ENCODE data around the gene SLC22A14.
A peak's percentile ranks its signal among the peaks of the same experiment; 100 is the strongest.
"Not testable (repeated sequence)": the region's sequence is repeated elsewhere in the genome, so short reads cannot be mapped to it uniquely, and the experiment has no call there.

SLC22A14 gene, protein sequence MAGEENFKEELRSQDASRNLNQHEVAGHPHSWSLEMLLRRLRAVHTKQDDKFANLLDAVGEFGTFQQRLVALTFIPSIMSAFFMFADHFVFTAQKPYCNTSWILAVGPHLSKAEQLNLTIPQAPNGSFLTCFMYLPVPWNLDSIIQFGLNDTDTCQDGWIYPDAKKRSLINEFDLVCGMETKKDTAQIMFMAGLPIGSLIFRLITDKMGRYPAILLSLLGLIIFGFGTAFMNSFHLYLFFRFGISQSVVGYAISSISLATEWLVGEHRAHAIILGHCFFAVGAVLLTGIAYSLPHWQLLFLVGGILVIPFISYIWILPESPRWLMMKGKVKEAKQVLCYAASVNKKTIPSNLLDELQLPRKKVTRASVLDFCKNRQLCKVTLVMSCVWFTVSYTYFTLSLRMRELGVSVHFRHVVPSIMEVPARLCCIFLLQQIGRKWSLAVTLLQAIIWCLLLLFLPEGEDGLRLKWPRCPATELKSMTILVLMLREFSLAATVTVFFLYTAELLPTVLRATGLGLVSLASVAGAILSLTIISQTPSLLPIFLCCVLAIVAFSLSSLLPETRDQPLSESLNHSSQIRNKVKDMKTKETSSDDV

GRCh38 chr3:38281895-38282686 lies at the start of gene SLC22A14:
SLC22A14 (plus strand) TSS chr3:38282294; CDS start chr3:38306027, 23,733 bp downstream.
- no peak for DNase-seq (ENCODE audit: low read depth in 2 of 2)

DNA sequence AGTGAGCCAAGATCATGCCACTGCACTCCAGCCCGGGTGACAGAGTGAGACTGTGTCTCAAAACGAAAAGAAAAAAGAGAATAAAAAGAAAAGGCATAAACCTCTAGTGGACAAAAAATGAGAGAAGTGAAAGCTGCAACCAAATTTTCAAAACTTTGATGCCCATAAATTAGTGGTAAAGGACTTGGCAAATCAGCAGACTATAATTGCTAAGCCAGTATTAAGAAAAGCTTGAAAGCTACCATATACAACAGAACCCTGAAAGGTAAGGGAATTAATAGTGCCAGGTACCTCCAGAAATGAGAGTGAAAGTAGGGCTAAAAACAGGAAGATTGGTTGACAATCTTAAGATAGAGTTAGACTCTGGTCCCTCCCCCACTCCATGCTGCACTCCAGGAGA lies 49.4 kb upstream of the SLC22A14 start:
- DNase-seq (ENCODE audit: low read depth in 2 of 2): no peak

DNA sequence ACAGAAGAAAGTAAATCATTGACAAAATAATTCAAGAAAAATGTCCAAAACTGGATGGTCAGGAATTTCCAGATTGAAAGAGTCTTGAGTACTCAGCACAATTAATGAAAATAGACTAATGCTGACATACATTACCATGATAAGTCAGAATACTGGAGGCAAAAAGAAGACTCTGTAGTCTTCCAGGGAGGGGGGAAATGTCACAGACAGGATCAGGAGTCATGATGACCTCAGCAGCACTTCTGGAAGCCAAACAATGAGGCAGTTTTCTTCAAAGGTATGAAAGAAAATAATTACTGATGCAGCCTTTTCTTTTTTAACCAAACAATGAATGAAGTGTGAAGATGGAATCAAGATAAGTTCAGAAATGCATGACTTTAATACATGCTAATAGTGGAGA lies 46.6 kb upstream of the SLC22A14 start:
- no peak for DNase-seq (ENCODE audit: low read depth in 2 of 2)

DNA sequence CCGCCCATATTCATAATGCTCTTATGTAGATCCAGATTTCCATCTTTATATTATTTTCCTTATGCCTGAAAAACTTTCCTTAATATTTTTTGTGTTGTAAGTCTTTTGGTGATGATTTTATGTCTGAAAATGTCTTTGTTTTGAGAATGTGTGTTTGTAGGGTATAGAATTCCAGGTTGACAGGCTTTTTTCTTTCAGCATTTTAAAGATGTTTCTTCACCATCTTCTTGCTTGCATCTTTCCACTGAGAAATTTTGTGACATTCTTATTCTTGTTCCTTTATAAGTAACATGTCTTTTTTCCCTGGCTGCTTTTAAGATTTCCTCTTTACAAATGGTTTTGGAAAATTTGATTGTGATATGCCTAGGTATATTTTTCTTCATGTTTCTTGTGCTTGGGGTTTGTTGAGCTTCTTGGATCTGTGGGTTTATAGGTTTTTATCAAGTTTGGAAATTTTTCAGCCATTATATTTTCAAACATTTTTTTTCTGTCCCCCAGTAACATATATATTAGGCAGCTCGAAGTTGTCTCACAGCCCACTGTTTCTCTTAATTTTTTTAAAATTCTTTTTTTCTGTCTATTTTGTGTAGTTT lies 43.6 kb upstream of the SLC22A14 start:
- DNase-seq (ENCODE audit: low read depth in 2 of 2): no peak

- not testable (repeated sequence) for DNase-seq (ENCODE audit: low read depth in 2 of 2)
These were observed 39.3 kb upstream of the SLC22A14 start for GRCh38 chr3:38242812-38243211.

GRCh38 chr3:38245930-38246329 lies 36.2 kb upstream of the SLC22A14 start:
- no peak for DNase-seq (ENCODE audit: low read depth in 2 of 2)

GRCh38 chr3:38247366-38248035 lies 34.6 kb upstream of the SLC22A14 start:
- DNase-seq (ENCODE audit: low read depth in 2 of 2): peak; percentile 49 to 54

DNA sequence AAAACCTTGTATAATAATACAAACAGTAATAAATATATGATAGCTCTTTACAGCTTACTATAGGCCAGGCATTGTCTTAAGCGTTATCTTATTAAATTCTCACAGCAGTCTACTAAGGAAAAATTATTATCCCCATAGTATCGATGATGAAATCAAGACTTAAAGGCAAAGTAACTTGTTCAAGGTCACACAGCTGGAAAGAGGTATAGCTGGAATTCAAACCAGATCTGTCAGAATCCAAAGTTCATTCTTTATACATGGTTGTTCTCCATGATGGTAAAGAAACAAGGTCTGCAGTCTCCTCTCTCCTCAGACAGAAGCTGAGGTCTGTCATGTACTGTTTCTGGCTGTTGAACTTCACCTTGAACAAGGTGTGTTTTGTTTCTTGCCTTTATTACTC lies 31.9 kb upstream of the SLC22A14 start:
- no peak for DNase-seq (ENCODE audit: low read depth in 2 of 2)

- no peak for DNase-seq (ENCODE audit: low read depth in 2 of 2)
These were observed 30.9 kb upstream of the SLC22A14 start for GRCh38 chr3:38251197-38251596.

DNA sequence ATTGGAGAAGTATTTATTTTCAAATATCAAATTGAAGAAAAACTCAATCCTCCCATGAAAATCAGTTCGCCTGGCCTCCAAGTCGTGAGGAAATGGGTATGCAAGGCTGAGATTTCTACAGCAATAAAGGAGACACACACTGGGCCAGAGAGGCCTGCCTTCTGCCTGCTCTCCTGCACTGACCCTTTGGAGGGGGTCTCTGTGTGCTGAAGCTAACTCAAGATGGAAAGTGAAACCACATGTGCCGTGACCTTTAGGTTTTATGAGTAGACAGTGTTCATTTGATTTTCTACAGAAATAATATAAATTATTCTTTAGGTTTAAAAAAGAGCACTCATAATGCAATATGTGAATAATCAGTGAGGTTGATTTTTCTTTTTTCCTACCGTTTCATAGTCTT lies 28.4 kb upstream of the SLC22A14 start:
- no peak for DNase-seq (ENCODE audit: low read depth in 2 of 2)

- DNase-seq (ENCODE audit: low read depth in 2 of 2): no peak
These were observed 27.2 kb upstream of the SLC22A14 start for GRCh38 chr3:38254872-38255271.

GRCh38 chr3:38255627-38256026 lies 26.5 kb upstream of the SLC22A14 start:
- DNase-seq (ENCODE audit: low read depth in 2 of 2): no peak

DNA sequence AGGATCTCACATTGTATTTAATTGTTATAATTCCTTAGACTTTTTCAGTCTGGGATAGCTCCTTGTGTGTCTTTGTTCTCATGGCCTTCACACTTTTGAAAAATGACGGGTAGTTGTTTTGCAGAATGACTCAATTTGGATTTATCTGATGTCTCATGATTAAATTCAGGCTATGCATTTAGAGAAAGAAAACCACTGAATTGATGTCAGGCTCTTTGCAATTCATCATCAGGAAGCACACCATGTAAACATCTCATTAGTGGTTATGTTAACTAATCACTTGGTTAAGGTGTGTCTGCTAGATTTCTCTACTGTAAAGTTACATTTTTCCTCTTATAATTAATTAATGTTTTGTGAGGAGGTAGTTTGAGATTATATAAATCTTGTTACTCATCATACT lies 24.5 kb upstream of the SLC22A14 start:
- no peak for DNase-seq (ENCODE audit: low read depth in 2 of 2)

DNA sequence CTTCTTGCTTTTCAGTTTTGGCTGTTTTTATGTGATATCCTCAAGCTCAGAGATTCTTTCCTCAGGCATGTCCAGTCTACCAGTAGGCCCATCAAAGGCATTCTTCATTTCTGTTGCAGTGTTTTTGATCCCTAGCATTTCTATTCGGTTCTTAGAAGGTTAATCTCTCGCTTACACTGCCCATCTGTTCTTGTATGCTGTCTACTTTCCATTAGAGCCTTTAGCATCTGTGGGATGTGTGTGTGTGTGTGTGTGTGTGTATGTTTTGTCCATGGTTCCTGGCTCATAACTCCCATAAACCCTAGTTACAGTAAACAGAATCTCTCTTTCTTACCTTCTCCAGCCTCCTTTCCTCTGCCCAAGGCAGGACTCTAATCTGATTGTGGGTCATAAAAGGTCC lies 21.6 kb upstream of the SLC22A14 start:
- no peak for DNase-seq (ENCODE audit: low read depth in 2 of 2)

- DNase-seq (ENCODE audit: low read depth in 2 of 2): no peak
These were observed 17.7 kb upstream of the SLC22A14 start for GRCh38 chr3:38264353-38264771.

GRCh38 chr3:38264779-38265178 lies 17.3 kb upstream of the SLC22A14 start:
- DNase-seq (ENCODE audit: low read depth in 2 of 2): no peak

DNA sequence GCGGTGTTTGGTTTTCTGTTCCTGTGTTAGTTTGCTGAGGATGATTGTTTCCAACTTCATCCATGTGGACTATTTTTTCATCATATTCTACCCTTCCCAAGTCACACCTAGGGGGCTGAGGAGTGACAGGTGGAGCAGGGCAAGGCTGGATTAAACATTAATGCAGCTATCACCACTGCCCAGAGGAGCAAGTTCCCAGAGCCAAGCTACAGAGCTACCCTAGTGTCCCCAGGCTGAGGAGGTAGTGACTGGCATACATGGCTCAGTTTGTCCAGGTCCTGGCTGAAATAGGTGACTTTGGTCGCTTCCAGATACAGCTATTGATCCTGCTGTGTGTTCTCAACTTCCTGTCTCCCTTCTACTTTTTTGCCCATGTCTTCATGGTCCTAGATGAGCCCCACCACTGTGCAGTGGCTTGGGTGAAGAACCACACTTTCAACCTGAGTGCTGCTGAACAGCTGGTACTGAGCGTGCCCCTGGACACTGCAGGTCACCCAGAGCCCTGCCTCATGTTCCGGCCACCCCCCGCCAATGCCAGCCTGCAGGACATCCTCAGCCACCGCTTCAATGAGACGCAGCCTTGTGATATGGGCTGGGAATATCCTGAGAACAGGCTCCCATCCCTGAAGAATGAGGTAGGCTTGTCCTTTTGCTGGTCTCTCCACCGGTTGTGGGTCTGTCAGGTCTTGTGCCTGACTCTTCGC lies 16.3 kb upstream of the SLC22A14 start, which contains the start of gene SLC22A13:
Gene SLC22A13 (plus strand): TSS at position 209 of the 704 bp plus-strand sequence. CDS start 49 bp downstream, at position 258.
- DNase-seq (ENCODE audit: low read depth in 2 of 2): no peak

DNA sequence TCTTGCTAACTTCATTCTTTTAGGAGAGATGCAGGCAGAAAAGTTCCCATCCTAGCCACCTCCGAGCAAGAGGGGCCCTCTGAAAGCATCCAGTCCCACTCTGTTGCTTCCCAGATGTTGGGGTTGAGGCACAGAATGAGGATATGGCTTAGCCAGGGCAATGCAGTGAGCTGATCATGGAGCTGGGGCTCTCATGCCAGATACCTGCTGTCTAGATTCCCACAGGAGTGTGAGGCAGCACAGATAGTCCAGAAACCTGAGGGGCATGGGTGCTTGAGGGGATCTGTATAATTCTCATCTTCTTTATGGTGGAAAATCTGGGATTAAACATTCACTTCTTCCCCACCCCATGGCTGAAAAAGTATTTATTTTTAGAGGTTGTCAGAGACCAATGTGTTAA lies 15.3 kb upstream of the SLC22A14 start:
- DNase-seq (ENCODE audit: low read depth in 2 of 2): no peak

DNA sequence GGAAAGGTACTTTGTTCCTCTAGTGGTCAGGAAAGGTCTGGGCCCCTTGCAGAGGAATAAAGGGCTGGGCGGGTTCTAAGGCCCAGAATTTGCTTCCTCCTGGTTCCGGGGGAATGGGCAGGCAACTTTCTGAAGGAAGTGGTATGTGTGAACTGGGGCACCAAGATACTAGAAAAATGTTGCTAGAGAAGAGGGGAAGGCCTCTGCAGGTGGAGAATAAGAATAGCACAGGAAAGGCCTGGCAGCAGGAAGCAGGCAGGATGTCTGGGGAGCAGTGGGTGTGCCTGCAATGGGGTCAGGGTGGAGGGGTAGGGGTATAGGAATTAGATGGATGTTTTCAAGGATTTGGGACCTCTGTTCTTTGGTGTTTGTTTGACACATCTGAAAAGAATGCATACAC lies 14.4 kb upstream of the SLC22A14 start:
- DNase-seq (ENCODE audit: low read depth in 2 of 2): no peak

DNA sequence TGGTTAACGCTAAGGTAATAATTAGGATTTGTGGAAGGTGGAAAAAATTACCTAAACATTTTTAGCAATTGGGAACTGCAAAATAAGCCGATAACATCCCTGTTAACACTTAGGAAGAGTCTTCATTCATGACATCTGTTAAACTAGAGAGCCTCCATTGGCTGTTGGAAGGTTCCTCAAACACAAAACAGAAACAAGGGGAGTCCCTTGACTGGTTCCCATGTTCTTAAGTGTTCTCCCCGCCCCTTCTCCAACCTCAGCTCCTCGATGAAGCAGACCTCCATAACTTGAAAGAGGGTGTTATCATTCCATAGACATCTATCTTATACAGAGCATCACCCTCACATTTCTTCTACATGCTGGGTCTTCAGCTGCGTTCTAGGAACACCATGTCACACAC lies 14.0 kb upstream of the SLC22A14 start:
- DNase-seq (ENCODE audit: low read depth in 2 of 2): no peak

- no peak for DNase-seq (ENCODE audit: low read depth in 2 of 2)
These were observed 13.6 kb upstream of the SLC22A14 start for GRCh38 chr3:38268522-38268921.

Data from fibroblast of skin of left quadriceps (primary cell).